GM12878 (cell line): Measurements from ENCODE around the gene ZBED5. TPM values are rescaled to one million over a fixed set of nuclear protein-coding genes. Genes with fewer than 3 reads are reported as not detected.

Source experiments
- KAT2A ChIP-seq: conservative IDR thresholded peaks from 2 replicates; pipeline ENCODE4 v1.6.1; 2011; ENCODE audit warnings: low read depth, low read length; ENCODE audit not compliant: control insufficient read depth
- POLR2AphosphoS5 ChIP-seq: IDR thresholded peaks from 2 replicates; pipeline ENCODE4 v1.6.1; 2011; ENCODE audit warnings: mild to moderate bottlenecking, low read length, inconsistent platforms
- SRF ChIP-seq, 2 experiments: IDR thresholded peaks; 2 replicates each; pipeline ENCODE4 v1.6.1; 2011; ENCODE audit warnings: low read depth in 2 of 2, low read length in 2 of 2, mild to moderate bottlenecking in 1 of 2, moderate library complexity in 1 of 2
- polyA plus RNA-seq, 11 experiments: library from polyadenylated mRNA; depleted of rRNA in 4 of 11; unstranded in 6 of 11; stranded (reverse) in 5 of 11; fragments of >200 nt; fragmentation: Nextera tagmentation in 4 of 11; fragmentation: Illumina TruSeq in 1 of 11; extraction: Ambion mirVana in 4 of 11; extraction: Trizol in 1 of 11; gene quantifications; 1 replicate in 1 of 11; 2 replicates in 10 of 11; pipeline versions ENCODE4 v1.2.1 to v1.2.3, GENCODE V29; 2011 to 2016; ENCODE audit warnings: inconsistent platforms in 2 of 11, missing spikeins in 2 of 11, low read depth in 1 of 11
- total RNA-seq, 4 experiments: library from RNA; depleted of rRNA in 3 of 4; stranded (reverse); fragments of >200 nt in 3 of 4; fragmentation: Illumina TruSeq in 1 of 4; extraction: Trizol in 1 of 4; gene quantifications; 2 replicates each; pipeline versions ENCODE4 v1.2.1 to v1.2.3, GENCODE V29; 2013 to 2021
- TF ChIP-seq, protein P1 (sequence below): fragments of 450-650 bp; IDR thresholded peaks from 2 replicates; pipeline ENCODE4 v1.6.1; 2016; ENCODE audit warnings: mild to moderate bottlenecking
- TF ChIP-seq, protein P2 (sequence below): fragments of 450-650 bp; formaldehyde crosslinking; IDR thresholded peaks from 2 replicates; pipeline ENCODE4 v1.4.0; 2020; ENCODE audit warnings: mild to moderate bottlenecking, moderate library complexity
- TF ChIP-seq, protein P3 (sequence below): IDR thresholded peaks from 2 replicates; pipeline ENCODE4 v1.6.1; 2011; ENCODE audit warnings: borderline replicate concordance, low read depth, mild to moderate bottlenecking, moderate library complexity, low read length; ENCODE audit not compliant: insufficient read depth, poor library complexity, severe bottlenecking

Gene ZBED5
- total and polyA plus RNA-seq, 10 of the 15 experiments (the other 5 are each of a cell fraction or from before 2014, with no cell fraction given), result 27.3 to 86.8 (median 37.6) TPM

DNA sequence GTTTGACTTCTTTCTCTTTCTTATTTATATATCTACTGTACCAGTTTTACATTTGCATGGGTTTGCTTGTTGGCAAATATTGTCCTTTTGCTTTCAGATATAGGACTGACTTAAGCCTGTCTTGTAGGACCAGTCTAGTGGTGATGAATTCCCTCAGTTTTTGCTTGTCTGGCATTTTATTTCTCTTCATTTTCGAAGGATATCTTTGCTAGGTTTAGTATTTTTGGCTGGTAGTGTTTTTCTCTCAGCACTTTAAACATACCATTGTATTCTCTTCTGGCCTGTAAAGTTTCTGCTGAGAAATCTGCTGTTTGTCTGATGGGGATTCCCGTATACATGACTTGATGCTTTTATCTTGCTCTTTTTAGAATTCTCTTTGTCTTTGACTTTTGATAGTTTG, 14.2 kb upstream of the ZBED5 start (continued):
- TF ChIP-seq, protein P1, sequence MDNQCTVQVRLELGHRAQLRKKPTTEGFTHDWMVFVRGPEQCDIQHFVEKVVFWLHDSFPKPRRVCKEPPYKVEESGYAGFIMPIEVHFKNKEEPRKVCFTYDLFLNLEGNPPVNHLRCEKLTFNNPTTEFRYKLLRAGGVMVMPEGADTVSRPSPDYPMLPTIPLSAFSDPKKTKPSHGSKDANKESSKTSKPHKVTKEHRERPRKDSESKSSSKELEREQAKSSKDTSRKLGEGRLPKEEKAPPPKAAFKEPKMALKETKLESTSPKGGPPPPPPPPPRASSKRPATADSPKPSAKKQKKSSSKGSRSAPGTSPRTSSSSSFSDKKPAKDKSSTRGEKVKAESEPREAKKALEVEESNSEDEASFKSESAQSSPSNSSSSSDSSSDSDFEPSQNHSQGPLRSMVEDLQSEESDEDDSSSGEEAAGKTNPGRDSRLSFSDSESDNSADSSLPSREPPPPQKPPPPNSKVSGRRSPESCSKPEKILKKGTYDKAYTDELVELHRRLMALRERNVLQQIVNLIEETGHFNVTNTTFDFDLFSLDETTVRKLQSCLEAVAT, result no peak
- no peak for TF ChIP-seq SRF (IDR thresholded peaks at IDR 0.05; ENCODE audit: low read depth in 2 of 2, low read length in 2 of 2)
- no peak for TF ChIP-seq KAT2A
- no peak for TF ChIP-seq POLR2AphosphoS5
- TF ChIP-seq, protein P2, sequence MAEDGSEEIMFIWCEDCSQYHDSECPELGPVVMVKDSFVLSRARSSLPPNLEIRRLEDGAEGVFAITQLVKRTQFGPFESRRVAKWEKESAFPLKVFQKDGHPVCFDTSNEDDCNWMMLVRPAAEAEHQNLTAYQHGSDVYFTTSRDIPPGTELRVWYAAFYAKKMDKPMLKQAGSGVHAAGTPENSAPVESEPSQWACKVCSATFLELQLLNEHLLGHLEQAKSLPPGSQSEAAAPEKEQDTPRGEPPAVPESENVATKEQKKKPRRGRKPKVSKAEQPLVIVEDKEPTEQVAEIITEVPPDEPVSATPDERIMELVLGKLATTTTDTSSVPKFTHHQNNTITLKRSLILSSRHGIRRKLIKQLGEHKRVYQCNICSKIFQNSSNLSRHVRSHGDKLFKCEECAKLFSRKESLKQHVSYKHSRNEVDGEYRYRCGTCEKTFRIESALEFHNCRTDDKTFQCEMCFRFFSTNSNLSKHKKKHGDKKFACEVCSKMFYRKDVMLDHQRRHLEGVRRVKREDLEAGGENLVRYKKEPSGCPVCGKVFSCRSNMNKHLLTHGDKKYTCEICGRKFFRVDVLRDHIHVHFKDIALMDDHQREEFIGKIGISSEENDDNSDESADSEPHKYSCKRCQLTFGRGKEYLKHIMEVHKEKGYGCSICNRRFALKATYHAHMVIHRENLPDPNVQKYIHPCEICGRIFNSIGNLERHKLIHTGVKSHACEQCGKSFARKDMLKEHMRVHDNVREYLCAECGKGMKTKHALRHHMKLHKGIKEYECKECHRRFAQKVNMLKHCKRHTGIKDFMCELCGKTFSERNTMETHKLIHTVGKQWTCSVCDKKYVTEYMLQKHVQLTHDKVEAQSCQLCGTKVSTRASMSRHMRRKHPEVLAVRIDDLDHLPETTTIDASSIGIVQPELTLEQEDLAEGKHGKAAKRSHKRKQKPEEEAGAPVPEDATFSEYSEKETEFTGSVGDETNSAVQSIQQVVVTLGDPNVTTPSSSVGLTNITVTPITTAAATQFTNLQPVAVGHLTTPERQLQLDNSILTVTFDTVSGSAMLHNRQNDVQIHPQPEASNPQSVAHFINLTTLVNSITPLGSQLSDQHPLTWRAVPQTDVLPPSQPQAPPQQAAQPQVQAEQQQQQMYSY (CRISPR knock-in tag), result no peak
- TF ChIP-seq, protein P3, sequence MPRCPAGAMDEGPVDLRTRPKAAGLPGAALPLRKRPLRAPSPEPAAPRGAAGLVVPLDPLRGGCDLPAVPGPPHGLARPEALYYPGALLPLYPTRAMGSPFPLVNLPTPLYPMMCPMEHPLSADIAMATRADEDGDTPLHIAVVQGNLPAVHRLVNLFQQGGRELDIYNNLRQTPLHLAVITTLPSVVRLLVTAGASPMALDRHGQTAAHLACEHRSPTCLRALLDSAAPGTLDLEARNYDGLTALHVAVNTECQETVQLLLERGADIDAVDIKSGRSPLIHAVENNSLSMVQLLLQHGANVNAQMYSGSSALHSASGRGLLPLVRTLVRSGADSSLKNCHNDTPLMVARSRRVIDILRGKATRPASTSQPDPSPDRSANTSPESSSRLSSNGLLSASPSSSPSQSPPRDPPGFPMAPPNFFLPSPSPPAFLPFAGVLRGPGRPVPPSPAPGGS, result no peak
